ENCODE data around the gene DNAJA3.

GRCh38 chr16:4450430-4450829 lies 24.8 kb downstream of the DNAJA3 start:
- TF ChIP-seq CTCF (IDR thresholded peaks at IDR 0.05) (no peak), POLR2A (IDR thresholded peaks at IDR 0.05) (no peak), POLR2AphosphoS5 (IDR thresholded peaks at IDR 0.05) (no peak)
